HG02973 (cell line): ENCODE data around the gene LINS1.

Experiments
- ATAC-seq: cut with Tn5 transposase; IDR thresholded peaks from one replicate; pipeline ENCODE4 v1.9.1; 2021; ENCODE audit warnings: moderate library complexity; ENCODE audit not compliant: unreplicated experiment

LINS1 gene, protein sequence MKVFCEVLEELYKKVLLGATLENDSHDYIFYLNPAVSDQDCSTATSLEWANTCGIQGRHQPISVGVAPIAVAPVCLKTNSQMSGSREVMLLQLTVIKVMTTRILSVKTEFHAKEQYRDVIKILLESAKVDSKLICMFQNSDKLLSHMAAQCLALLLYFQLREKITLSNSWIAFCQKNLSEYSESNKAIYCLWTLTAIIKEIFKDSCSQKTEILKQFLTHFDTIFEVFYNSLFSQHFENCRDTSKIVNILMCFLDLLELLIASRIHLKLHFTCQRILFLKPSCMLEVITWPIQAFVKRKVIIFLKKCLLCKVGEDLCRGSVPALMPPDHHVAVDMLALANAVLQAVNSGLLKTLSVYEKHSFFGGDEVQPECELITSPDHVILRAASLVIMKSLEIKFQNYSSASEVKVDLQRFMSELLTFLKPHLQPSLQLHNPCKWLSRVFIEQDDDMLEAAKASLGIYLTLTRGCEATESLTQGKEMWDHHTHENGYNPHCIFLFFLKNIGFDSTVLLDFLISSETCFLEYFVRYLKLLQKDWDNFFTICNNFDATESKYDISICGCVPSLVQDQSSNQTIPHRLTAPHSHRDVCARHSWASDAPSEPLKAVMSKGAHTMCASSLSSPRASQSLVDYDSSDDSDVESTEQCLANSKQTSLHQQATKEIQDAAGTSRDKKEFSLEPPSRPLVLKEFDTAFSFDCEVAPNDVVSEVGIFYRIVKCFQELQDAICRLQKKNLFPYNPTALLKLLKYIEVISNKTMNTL

DNA sequence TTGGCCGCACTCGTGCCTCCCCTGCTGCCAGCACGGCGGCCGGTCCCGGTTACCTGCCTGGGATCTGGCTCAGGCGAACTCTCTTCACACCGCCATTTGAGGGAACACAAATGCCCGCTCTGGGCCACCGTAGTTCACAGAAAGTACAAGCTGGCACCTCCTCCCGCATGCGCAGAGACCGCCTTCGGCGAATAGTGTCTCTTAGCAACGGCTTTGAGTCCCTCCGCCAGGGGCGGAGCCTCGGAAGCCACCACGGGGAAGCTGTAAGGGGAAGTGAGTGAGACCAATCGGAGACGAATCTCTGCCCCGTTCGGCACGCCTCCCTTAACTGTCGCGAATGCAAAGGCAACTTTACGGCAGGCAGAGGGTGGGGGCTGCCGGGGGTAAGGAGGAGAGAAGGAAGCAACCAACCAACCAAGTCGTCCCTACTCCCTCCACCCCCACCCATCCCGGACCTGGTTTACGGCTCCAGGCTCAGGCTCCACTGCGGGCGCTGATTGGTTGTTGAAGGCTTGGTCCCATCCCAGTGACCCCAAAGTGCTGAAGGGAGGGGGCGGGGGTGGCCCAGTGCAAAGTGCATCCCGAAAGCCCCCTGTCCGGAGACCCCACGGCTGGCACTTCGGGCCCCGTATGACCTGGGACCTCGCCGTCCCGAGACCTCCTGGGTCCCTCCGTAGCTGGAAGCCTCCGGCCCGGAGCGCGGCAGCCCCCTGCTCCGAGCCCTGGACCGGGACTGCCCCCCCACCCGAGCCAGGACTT, at the start of gene LINS1, which contains the start of gene ASB7:
Gene LINS1, minus strand, starts transcription at position 121 of the 759 bp plus-strand sequence. CDS start 21,342 bp downstream, outside the sequence.
Gene ASB7, plus strand, starts transcription at position 526 of the 759 bp plus-strand sequence. CDS start 9,628 bp downstream, outside the sequence.
- peak; percentile 78 for ATAC-seq

DNA sequence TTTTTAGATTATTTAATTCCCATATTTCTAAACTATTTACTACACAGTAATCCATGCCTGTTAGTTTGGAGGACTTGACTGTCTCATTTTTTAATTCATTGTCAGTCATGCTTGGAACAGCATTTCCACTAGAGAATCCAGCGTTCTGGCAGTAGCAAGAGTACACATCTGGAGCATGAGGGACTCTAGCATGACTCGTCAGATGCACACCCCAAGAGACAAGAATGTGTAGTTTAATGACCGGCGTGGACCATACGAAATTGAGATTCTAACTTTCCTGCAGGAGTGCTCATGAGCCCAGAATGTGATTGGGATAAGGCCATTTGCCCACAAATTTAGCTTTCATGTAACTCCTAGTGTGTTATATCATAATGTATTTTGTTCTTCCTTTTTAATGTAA, 49.3 kb upstream of the LINS1 start:
- no peak for ATAC-seq

DNA sequence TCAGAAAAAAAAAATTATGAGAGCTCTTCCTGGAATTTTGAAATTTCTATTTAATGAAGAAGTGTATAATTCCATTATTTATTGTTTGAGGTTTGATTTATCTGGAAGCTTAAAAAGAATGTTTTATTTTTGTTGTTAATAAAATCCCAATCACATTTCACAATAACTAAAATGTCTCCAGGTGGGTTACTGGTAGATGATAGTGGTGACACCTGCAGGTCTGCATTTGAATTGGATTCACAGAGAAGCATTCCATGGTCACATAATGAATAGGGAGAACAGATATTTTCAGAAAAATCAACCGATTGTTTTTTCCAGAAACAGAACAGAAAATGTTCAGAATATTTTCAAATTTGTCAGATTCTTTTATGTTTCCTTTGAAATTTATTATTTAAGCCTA, 48.7 kb upstream of the LINS1 start:
- ATAC-seq: no peak

DNA sequence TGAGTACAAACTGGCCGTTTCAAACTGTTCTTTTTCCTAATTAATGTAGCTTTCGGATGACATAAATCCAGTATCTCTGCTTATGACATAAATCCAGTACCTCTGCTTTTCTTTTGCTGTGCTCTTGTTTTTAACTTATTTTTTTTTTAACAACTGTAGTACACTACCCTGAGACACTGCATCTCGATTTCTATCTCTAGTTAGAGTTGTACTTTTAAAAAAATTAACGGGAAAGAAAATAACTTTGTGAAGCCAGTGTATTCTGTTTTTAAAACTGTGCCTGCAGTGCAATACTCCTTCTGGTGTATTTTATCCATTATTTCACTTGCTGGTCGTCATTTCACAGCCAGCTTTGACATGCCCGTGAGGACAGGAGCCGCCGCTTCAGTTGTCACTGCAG, 47.0 kb upstream of the LINS1 start:
- no peak for ATAC-seq

DNA sequence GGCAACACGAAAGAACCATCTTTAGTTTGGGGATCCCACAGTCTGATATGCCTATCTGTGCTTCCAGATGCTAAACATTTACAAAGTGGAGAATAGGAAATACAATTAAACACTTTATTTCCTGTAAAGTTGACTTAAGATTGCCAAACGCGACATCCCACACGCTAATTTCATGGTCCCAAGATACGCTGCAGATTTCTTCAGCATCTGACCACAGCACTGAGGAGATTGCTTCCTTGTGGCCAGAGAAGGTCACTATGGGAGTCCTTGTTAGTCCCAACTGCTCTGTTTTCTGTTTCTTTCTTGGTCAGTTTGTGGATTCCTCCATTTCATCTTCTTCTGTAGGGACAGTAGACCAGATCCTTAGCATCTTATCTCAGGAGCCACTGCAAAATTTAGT, 43.7 kb upstream of the LINS1 start:
- ATAC-seq: no peak

DNA sequence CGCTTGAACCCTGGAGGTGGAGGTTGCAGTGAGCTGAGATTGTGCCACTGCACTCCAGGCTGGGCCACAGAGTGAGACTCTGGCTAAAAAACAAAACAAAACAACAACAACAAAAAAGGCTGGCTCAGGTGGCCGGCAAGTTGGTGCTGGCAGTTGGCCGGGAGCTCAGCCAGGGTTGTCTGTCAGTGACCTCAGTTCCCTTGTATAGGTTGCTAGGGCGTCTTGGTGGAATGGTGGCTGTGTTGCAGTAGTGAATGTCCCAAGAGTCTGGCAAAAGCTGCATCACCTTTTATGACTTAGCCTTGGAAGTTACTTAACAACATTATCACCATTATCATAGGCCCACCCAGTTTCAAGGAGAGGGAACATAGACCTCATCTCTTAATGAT, 41.0 kb upstream of the LINS1 start:
- ATAC-seq: no peak

DNA sequence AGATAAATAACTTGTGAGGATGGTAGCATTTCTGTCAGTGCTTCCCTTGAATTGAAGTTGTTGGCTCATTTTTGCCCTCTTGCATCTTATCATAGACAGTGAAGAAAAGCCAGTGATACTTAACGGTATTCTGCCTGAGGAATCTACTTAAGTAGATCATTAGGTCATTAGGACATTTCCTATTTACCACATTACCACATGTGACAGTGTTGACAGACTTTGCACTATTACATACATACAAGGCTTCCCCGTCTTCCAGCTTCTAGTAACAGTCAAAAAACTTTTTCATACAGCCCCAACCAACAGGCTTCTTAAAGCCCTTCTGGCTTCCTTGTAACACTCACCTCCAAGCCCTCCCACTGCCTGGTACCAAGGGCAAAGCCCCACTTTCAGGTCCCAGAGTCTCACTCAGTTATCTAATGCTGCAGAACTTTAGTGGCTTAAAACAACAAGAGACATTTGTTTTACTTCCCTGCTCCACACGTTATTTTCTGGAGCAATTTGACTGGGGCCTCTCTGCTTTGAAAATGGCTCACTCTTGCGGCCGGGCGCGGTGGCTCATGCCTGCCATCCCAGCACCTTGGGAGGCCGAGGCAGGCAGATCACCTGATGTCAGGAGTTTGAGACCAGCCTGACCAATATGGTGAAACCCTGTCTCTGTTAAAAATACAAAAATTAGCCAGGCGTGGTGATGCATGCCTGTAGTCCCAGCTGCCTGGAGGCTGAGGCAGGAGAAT, 40.4 kb upstream of the LINS1 start:
- no peak for ATAC-seq

DNA sequence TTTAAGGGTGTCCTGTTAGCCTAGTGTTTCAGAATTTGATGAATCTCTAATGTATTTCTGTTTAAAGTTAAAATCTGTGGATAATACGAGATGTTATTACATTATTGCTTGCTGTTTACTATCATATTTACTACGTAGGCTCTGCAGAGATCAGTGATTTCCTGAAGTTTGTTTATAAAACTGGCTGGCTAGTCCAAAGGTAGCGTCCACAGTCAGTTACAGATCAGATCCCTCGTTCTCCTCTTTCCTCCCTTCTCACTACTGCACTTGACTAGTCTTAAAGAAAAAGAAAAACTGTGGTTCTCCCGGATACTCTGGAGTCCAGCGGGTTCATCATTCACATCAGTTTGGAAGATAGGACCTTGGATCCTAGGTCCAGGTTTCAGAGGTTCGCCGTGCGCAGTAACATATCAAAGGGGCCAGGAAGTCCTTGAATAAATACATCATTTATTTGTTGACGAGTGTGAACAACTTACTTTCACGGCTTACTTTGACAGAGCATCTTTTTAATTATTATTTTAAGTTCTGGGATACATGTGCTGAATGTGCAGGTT, 36.3 kb upstream of the LINS1 start:
- no peak for ATAC-seq

DNA sequence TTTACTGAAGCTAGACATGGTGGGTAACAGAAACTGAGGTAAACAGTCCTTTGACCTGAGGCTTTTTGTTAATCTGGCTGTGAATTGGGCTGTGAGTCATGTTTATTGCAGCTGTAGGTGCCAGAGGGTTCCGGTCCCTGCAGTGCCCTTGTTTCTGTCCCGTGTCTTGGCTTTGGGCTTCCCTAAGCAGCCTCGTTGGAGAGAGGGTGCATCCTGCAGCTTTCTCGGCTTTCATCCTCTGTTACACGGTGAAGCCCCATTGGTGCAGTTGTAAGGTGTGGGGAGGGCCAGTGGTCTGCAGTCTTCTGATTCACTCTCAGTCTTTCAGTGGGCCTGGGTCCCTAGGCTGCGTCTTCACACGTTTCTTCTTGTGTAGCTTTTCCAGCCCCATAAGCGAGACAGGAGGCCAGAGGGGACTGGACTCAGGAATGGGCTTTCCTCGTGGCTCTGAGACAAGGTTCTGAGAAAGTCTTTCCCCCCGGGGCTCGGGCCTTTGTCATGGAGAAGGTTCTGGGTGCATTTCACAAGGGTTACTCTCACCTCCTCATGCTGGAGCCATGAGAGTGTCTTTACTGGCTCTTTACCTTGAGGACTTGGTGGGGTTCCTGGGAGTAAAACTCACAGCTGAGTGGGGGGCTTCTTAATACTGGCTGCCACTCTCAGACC, 33.6 kb upstream of the LINS1 start:
- no peak for ATAC-seq

DNA sequence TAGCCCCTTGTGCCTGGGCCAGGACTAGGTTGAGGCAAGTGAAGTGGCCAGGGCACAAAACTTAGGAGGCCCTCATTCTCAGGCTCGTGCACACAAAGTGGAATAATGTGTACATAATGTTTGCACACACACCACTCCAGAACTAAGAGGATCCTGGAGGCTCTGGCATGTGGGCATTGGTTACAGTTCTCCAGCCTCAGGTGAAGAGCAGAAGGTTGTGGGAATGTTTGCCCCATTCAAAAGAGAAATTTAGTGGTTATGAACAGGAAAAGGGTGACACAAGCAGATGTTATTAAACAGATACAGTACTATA, 31.7 kb upstream of the LINS1 start:
- no peak for ATAC-seq

DNA sequence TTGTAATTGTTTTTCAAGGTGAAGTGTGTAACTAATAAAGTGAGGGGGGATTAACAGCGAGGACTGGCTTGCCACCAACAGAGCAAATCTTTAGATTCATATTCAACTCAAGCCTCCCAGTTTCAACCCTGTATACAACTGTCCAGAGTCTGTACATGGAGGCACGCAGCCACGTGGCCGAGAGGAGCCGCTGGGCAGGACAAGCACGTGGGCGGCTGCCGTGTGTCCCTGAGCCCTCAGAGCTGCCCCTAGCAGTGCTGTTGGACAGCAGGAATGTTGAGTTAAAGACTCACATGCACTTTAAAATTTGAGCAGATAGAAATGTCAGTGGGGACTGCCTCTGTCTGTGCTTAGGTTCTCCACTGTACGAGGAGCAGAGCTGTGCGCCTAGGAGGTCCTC, 29.8 kb upstream of the LINS1 start:
- no peak for ATAC-seq

DNA sequence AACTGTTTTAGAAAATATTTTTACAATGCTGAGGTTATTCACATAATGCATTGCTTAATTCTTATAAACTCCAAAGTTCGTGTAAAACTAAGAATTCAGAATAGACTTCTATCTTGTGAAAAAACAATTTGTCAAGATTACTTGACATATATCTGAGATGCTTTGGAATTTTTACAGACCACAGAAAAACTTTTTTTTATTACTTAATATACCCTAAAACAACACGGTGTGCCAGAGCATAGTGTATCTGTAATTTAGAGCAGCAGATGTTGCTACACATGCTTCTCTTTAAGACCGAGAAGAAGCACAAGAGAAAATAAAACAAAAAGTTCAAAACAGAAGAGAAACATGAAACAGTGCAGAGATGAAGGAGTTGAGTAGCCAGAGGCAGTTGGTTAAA, 26.8 kb upstream of the LINS1 start:
- no peak for ATAC-seq

DNA sequence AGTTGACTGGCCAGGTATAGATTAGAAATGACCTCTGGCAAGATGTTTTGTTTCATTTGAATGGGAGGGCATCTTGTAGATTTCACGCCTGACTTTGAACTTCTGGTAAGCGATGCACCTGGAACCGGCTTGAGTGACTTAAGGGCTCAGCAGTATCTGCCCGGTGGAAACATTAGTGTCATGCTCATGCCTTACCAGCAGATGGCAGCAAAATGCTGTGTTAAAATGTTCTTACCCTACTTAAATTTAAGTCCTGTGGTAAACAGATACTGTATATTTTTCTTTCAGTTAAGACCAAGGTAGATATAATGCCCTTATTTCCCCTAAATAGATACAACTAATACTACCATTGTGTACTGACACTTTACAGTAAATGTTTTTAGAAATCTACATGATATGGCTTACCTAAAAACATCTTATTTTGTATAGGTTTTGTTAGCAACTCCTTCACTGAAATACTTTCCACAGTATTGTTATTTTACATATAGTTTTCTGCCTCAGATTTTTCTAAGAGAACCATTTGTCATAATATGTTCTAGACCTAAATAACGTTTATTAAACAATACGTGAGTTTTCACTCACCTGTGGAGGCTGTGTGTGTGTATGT, 25.9 kb upstream of the LINS1 start:
- peak; percentile 77 for ATAC-seq

DNA sequence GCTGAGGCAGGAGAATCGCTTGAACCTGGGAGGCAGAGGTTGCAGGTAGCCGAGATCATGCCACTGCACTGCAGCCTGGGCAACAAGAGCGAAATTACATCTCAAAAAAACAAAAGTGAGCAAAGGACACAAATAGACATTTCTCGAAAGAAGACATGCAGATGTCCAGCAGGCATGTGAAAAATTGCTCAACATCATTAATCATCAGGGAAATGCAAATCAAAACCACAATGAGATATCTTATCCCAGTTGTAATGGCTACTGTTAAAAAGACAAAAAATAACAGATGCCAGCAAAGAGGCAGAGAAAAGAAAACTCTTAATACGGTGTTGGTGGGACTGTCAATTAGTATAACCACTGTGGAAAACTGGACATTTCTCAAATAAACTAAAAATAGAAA, 21.3 kb upstream of the LINS1 start:
- ATAC-seq: no peak

DNA sequence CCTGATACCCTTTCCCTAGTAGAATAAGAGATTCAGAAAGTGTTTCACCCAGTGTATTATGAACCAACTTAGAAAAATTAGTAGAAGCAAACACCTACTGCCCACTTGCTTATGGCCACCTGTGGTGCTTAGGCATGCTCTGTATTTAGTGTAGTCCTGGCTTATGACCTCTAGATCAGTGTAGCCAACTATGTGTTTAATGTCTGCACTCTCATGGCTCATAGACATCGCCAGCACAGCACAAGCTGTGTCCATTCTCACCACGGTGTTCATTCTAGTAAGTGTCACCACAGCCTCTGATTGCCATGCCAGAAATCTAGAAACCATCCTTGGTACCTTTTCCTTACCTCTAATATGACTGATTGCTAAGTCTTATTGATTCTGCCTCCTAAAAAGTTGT, 14.7 kb upstream of the LINS1 start:
- no peak for ATAC-seq

DNA sequence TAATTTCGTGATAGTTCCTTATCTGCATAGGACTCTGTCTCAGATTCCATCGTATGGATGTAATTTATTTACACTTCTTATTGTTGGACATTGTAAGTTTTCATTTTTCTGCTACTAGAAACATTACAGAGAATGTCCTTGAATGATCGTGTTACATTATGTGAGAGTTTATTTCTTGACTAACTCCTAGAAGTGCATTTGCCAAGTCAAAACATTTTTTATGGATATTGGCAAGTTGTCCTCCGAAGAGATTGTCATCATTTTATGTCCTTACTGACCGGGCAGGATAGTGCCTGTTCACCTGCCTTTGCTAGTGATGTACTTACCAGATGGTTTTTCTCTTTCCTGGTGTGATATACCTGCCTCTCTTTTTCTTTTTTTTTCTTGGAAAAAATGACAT, 13.8 kb upstream of the LINS1 start:
- ATAC-seq: no peak

DNA sequence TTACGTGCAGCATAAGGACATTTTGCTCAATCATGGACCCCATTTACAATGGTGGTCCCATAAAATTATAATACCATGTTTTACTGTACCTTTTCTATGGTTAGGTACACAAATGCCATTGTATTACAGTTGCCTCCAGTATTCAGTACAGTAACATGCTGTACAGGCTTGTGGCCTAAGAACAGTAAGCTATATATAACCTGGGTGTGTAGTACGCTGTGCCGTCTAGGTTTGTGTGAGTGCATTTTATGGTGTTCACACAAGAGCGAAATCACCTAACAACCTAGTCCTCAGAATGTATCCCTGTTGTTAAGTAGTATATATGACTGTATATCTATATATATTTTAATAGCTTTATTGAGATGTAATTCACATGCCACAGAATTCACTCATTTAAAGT, 12.9 kb upstream of the LINS1 start:
- ATAC-seq: no peak

DNA sequence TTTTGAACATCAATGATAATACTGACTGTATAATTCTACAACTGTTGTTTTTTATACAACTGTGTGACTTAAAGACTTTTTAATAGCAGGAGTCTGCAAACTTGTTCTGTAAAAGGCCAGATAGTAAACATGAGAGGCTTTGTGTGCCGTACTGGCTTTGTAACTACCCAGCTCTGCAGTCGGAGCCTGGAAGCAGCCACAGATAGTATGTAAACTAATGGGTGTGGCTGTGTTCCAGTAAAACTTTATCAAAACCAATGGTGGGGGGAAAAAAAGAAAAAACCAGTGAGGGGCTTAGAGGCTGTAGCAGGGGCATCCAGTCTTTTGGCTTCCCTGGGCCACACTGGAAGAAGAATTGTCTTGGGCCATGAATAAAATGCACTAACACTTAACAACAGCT, 12.4 kb upstream of the LINS1 start:
- ATAC-seq: no peak

DNA sequence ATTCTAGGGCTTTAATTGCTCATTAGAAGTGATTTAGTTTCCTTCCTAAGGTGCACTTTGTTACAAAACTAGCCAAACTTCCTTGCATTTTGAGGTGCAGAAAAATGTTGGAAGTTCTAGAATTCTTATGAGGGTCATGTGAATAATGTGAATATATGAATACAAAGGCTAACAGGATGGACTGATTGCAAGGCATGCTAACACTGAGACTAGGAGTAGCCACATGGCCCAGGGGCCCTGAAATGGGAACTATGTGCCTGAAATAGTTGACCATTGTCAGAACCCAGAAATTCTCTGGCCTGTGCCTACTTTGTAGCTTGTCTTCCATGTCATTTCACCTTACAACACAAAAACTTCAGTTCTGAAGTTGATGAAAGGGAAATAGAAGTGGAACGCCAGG, 11.2 kb upstream of the LINS1 start:
- ATAC-seq: no peak

DNA sequence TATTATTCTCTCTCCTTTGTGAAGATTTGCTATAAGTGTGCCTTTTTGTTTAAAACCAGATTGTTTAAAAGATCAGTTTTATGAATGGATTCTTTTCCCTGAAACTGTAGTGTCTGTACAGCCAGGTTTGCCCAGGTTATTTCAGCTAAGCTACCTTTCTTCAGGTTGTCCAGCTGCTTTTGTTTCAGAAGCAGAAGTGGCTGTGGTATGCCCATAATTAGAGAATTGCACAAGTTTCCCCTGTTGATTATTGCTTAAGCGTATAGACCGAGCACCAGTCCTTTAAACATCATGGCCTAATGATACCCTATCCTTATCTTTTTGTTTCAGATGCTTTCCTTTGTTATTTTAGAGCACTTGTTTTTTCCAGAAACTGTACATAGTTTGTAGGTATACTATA, 10.6 kb upstream of the LINS1 start:
- no peak for ATAC-seq
